GM18858 (cell line): Measurements from ENCODE around the gene FEN1.

Source experiments
- ATAC-seq: cut with Tn5 transposase; IDR thresholded peaks from one replicate; pipeline ENCODE4 v1.9.1; 2021; ENCODE audit not compliant: unreplicated experiment

Gene FEN1

DNA sequence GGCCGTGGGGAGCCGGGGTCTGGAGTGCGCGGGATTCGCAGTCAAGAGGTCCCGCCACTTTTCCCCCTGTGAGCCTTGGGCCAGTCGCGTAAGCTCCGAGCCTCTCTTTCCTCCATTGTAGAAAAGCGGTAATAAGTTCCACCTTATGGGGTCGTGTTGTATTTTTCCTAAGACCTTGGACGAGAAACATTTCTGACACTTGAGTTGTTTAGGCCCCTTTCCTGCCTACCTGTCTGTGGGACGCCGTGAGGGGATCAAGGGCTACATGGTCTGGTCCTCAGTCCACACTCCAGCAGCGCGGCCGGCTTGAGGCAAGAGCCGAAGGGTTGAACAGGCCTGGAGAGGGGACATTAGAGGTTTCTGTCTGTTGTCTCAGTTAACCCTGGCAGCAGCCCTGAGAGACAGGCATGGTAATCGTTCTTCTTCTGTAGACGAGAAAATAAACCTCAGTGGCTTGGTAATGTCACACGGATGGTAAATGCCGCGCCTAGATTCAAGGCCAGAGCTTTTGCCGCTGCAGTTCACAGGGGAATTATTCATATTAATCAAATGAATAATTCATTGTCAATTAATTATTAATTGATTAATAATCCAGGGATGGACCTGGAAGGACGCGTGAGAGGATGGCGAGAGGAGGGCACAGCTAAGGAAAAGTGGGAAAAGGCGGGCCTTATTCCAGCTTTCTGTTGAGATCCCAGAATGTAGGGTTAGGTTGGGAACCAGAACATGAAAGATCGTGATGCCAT, 545 bp downstream of the FEN1 start:
- no peak for ATAC-seq

DNA sequence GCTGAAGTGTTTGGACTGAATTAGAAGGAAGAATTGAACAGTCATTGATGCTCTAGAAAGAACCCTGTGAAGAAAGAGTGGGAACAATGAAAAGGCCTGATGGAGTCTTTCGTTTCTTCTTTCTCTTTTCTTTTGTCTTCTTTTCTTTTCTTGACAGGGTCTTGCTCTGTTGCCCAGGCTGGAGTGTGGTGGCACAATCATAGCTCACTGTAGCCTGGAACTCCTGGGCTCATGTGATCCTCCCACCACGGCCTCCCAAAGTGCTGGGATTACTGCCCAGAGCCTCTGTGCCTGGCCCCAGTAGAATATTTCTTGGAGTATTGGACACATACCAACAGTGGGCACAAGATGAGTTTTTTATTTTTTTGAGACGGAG, 1.1 kb downstream of the FEN1 start:
- ATAC-seq = no peak

- no peak for ATAC-seq
Observed at GRCh38 chr11:61794579-61794978, 1.9 kb downstream of the FEN1 start.

- no peak for ATAC-seq
Observed at GRCh38 chr11:61795459-61795858, 2.7 kb downstream of the FEN1 start.

- no peak for ATAC-seq
Observed at GRCh38 chr11:61795876-61796526, 3.3 kb downstream of the FEN1 start.

DNA sequence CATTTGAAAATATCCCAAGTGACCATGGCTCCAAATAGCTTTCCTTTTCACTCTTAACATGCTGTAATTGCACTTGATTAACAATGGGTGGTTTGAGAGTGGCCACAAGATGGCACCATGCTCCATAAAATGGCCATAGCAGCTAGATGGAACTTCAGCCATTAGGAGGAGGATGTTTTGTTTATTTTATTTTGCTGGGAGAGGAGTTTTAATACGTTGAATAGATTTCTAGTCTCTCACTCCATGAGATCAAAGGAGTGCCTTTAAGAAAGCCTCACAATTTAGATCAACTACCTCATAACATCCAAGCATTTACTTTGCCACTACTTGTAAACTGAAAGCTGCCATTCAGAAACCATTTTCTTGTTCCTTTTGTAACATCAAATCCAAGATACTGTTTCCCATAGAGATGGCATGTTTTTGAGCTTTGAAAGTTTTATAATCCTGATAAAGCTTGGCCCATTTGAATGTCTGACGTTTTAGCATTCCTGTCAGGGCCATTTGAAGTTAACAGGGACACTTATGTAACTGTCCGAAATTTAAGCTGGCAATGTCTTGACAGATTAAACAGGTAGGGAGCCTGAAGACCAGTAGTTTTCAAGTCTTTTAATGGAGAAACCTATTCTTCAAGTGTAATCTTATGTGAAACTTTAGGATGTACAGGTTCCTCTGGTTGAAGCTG, 4.7 kb downstream of the FEN1 start:
- no peak for ATAC-seq

DNA sequence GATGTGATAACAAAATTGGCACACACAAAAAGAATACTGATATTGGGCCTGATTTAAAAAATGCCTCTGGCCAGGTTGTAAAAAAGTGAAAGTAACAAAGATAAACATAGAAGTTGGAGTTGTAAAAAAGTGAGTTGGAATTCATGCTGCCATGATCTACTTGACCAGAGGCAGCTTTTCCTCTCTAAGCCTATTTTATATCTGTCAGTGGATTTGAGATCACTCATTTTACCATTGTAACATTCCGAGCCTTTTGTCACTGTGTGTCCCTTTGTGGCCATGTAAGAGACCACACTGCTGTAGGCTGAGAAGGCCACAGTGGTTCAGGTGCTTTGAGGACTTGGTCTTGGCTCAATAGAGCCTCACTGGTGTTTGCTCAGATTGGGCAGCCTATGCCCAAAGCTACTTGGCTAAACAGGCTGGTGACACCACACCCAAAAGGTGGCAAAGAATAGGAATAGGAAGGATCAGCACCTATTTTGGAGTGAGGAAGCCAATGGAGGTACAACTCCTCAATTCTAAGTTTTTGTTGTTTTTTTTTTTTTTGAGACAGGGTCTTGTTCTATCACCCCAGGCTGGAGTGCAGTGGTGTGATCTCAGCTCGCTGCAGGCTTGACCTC, 7.1 kb downstream of the FEN1 start:
- ATAC-seq = no peak

DNA sequence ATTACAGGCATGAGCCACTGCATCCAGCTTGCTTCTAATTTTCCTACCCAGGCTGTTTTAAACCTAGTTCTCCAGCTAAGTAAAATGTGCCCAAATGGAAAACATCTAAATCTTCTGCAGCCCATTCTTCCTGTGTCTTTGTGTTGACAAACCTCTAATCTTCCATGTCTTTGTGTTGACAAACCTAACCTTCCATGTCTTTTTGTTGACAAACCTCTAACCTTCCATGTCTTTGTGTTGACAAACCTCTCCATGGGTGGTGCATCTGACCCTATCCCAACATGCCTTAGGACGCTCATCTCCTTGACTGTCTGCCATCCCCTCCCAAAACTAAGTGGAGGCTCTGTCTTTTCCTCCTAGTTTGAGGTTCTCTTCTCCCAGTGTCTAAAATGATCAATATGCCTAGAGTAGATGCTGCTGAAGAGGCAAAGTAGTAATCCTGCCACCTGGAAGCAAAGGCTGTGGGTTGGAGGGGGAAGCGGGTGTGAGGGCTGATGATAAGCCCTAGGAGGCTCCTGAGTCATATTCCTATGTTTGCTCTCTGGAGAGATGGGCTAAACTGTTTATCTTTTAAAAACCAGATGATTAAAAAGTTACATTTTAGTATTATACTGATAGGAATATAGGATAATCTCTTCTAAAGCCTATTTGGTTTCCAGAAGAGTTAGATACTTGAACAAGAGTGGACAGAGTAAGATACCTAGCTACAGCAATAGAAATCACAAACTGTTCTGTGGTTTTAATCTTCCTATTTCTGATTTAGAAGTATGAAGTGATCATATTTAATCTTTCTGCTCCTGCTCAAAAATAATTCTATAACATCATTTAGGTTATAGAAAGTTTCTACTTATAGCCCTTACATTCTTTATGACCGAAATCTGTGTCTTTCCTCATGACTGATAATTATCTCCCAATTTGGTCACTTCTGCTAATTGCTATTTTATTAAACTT, 7.9 kb downstream of the FEN1 start:
- ATAC-seq = no peak

DNA sequence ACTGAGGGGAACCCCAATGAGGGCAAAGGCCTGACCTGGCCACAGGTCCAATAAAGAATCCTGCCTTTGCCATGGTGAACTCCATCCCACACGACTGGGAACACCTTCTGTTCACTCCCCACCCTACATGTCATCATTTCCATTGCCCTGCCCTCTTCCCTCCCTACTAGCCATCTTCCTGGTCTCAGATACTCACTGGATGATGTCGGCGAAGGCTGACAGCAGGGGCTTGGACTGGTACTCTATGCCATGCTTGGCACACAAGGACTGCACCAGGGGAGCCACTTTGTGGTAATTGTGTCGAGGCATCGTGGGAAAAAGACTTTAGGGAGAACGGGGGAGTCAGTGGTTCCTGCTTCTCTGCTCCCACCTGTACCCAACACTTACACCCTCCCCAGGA, 9.9 kb downstream of the FEN1 start:
- no peak for ATAC-seq

GRCh38 chr11:61803889-61804647, 11.4 kb downstream of the FEN1 start:
- no peak for ATAC-seq

GRCh38 chr11:61805146-61805545, 12.4 kb downstream of the FEN1 start:
- ATAC-seq = no peak

DNA sequence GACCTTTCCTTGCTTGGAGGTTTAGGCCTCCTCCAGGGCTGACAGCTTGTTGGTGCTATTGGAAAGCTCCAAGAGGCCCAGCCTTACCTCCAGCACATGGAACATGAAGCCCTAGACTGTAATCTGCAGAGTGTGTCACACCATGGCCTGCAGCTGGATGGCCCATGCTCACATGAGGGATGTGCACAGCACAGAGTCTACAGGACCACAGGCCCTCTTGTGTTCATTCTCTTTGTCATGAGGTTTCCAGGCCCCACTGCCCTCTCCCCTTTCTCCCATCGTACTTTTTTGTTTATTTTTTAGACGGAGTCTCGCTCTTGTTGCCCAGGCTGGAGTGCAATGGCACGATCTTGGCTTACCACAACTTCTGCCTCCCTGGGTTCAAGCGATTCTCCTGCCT, 14.1 kb downstream of the FEN1 start:
- ATAC-seq = no peak

- ATAC-seq = no peak
Observed at GRCh38 chr11:61810671-61811175, 18.0 kb downstream of the FEN1 start.

- ATAC-seq = no peak
Observed at GRCh38 chr11:61811831-61812230, 19.1 kb downstream of the FEN1 start.

- no peak for ATAC-seq
Observed at GRCh38 chr11:61812736-61813411, 20.2 kb downstream of the FEN1 start.

GRCh38 chr11:61814247-61814957, 21.7 kb downstream of the FEN1 start:
- no peak for ATAC-seq

GRCh38 chr11:61814958-61815789, 22.5 kb downstream of the FEN1 start:
- peak; percentile 55 for ATAC-seq
